CD4-positive, alpha-beta T cell treated with Interleukin-12 subunit alpha and Interleukin-12 subunit beta, for 1 hour (primary cell): ENCODE results near the gene PCSK9.
A peak's percentile ranks its signal among the peaks of the same experiment; 100 is the strongest.

Experiments
- DNase-seq: peaks from one replicate; pipeline ENCODE4 v3.0.0-alpha.2; 2020

PCSK9 gene

GRCh38 chr1:55060133-55060999 lies 21.0 kb downstream of the PCSK9 start:
- no peak for DNase-seq

- DNase-seq: no peak
Observed at GRCh38 chr1:55061000-55061705, 21.8 kb downstream of the PCSK9 start.

- no peak for DNase-seq
Observed at GRCh38 chr1:55061706-55062321, 22.5 kb downstream of the PCSK9 start.

- DNase-seq: no peak
Observed at GRCh38 chr1:55062801-55063576, 23.6 kb downstream of the PCSK9 start.

GRCh38 chr1:55063577-55063942 lies 24.2 kb downstream of the PCSK9 start:
- DNase-seq: no peak

GRCh38 chr1:55064071-55064581 lies 24.8 kb downstream of the PCSK9 start:
- DNase-seq: no peak

GRCh38 chr1:55064861-55065263 lies 25.5 kb downstream of the PCSK9 start:
- DNase-seq: no peak

GRCh38 chr1:55065648-55066047 lies 26.3 kb downstream of the PCSK9 start:
- DNase-seq: no peak

- DNase-seq: no peak
Observed at GRCh38 chr1:55067022-55067778, 27.9 kb downstream of the PCSK9 start.

GRCh38 chr1:55067914-55068313 lies 28.6 kb downstream of the PCSK9 start:
- DNase-seq: no peak

- no peak for DNase-seq
Observed at GRCh38 chr1:55068638-55069037, 29.3 kb downstream of the PCSK9 start.

GRCh38 chr1:55069280-55069679 lies 29.9 kb downstream of the PCSK9 start:
- DNase-seq: no peak

- DNase-seq: no peak
Observed at GRCh38 chr1:55070293-55071164, 31.2 kb downstream of the PCSK9 start.

GRCh38 chr1:55071477-55071876 lies 32.1 kb downstream of the PCSK9 start:
- DNase-seq: peak; percentile 8

- DNase-seq: no peak
Observed at GRCh38 chr1:55073187-55073916, 34.0 kb downstream of the PCSK9 start.

- DNase-seq: no peak
Observed at GRCh38 chr1:55074455-55074854, 35.1 kb downstream of the PCSK9 start.

- DNase-seq: no peak
Observed at GRCh38 chr1:55076356-55076755, 37.0 kb downstream of the PCSK9 start.

GRCh38 chr1:55078470-55078869 lies 39.1 kb downstream of the PCSK9 start:
- DNase-seq: no peak

- DNase-seq: no peak
Observed at GRCh38 chr1:55079651-55080050, 40.3 kb downstream of the PCSK9 start.

GRCh38 chr1:55081188-55081904 lies 42.0 kb downstream of the PCSK9 start:
- no peak for DNase-seq
